NK-92 (cell line): ENCODE measurements around the gene ABRACL.
"Not testable (repeated sequence)": the region's sequence is repeated elsewhere in the genome, so short reads cannot be mapped to it uniquely, and the experiment has no call there.

Source experiments
- DNase-seq: peaks from one replicate; lab custom pipeline; 2025; ENCODE audit not compliant: unreplicated experiment; lab: John Stamatoyannopoulos, UW

ABRACL gene

DNA sequence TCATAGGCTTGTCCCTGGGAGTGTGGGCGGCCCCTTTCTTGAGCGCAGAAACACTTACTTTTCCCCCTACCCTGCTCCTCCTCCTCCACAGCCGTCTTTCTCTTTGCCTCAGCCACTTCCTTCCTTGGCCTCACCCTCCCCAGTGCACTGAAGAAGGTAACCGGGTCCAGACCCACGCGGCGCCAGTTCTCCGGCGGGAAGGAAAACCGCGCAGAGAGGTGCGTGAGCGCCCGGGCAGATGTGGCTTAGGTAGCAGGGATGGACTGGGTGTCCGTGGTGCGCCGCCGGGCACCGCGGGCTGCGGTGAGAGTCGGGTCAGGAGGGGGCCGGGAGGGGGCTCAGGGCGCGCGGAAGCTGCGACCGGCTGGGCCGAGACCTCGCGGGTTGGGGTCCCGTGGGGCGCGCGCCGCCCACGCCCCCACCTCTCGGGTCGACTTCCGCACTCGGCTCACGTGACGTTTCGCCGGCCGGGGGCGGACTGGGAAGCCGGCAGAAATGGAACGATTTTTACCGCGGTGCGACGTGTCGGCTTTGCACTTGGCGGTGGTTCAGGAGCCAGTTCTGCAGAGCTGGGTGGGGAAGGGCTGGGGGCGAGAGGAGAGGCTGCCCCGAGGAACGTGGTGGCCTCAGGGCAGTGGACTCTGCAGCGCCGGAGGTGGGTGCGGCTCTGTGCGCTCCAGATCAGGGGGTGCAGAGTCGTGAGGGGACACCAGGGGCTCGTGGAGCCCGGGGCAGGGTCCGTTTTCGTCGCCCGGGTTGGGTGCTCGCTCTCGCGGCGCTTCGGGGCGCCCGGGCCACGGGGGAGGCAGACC lies at the start of gene ABRACL:
Gene ABRACL (plus strand): TSS at position 88 of the 812 bp plus-strand sequence. CDS start 5,416 bp downstream, outside the sequence.
- no peak for DNase-seq

- DNase-seq = no peak
These were observed 49.2 kb upstream of the ABRACL start for GRCh38 chr6:138979365-138979764.

DNA sequence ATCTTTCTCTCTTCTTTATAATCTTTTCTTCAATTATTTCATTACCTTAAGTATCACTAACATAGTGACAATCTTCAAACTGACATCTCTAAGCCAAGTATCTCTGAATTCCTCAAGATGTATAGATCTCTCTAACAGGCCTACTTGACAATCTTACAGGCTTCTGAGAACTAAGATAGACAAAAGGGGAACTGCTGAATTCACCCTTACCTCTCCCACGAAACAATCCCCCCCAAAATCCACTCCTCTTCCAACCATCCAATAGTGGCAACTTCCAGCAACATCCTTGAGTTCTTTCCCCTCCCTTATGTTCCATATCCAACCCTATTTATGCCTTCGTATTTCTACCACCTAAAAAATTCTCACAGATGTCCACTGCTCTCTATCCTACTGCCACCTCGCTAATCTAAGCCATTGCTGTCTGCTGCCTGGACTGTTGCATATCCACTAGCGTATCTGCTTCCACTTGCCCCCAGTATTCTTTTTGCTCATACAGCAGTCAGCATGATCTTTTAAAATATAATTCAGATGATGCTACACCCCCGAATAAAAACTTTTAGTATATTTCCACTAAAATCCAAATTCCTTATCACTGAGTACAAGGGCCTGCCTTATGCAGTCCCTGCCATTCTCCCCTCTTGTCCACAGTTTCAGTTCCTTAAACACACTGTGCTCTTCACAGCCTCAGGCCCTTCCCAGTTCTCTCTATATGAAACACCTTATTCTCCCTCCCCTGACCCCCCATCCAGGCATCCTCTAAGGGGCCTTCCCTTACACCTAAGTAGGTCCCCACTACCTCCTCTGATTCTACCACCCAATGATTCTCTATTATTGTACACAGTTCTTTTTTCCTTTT lies 48.5 kb upstream of the ABRACL start:
- no peak for DNase-seq

DNA sequence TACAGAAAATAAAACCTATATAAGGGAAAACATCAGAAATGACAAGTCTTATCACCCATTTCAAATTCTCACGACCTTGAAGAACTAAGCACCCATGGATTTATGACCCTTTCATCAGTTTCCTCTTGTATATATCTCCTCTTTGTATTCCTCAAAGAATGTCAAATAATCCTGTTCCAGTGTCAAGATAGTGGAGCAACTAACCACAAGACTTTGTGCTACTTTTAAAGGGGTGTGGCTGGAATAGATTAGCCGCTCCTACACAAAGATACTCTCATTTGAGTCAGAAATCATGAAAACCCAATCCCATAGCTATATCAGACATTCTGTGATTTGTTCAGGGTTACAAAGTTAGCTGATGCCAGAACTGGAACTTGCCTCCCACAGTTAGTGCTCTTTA lies 47.1 kb upstream of the ABRACL start:
- DNase-seq = no peak

GRCh38 chr6:138986578-138986977 lies 42.0 kb upstream of the ABRACL start:
- no peak for DNase-seq

DNA sequence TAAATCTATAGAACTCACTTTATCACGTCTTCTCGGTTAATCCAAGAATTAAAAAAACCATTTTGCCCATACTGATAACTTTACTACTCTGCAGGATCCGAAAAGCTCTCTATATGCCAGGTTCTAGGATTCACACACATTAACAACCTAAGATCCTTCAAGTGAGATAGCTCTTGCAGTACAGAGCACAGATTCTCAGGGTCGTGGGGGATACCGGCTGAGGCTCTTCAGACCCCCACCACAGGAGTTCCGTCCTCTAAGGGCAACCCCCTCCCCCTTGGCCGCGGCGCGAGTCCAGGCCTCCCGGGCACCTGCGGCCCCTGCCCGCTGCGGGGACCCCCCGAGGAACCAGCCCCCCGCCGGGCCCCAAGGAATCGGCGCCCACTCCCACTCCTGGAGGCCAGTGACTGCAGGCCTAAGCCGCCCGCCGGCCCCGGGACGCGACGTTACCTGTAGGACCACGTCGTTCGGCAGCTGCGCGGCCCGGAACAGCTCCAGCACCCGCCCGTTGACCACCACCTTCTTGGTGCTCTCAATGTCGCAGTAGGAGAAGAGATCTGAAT lies 41.4 kb upstream of the ABRACL start:
- no peak for DNase-seq

GRCh38 chr6:138987643-138988468 lies 40.7 kb upstream of the ABRACL start, which contains the start of gene REPS1:
REPS1 (minus strand) TSS chr6:138988253; CDS start chr6:138987682, 571 bp downstream.
- peak; percentile 36 for DNase-seq

DNA sequence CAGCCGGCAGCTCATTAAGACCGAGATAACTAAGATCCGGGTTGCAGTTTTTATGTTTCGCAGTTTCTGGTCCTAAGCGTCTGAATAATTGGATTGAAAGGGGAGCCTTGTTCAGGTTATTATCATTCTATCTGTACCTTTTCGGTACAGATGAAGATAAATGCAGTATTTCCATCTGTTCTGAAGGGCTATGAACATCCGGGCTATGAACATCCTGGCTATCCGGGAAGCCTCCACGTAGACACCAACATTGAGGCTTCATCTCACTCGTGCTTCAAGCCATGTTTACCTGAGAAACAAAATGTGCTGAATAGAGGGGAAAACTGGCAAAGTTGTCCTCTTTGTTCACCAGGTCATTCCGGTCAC lies 40.1 kb upstream of the ABRACL start:
- no peak for DNase-seq

DNA sequence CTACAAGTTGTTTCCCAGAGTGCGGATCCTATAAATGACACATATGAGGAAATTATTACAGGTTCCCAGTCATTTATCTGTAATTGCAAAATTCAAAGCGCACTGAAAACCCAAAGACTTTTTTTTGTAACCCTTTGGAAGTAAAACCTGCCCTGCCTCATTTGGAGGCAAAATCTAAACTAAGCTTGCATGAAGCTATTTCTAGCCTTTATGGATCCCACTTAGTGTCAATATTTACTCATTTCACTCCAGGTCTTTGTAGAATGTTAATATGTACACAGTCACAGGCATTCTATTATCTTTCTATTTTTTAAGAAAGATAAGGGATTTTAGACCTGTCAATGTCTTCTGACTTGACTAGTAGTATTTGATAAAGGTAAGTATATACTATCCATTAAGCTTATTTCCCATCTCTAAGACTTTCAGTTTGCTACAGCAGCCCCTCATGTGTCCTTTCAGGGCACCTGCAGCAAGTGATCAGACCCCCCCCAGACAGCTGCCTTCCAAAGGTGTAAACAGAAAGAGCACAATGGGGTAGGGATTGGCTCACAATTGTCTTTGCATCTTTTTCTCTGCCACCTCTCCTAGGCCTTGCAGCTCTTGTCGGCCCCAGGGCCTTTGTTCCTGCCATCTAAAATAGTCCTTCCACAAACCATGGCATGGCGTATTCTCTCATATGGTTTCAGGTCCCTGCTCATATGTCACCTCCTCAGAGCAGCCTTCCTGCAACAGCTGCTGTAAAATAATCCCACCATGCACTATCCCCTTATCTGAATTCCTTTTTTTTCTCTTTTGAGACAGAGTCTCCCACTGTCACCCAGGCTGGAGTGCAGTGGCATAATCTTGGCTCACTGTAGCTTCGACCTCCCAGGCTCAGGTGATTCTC lies 39.2 kb upstream of the ABRACL start:
- DNase-seq = no peak

GRCh38 chr6:138991206-138991605 lies 37.3 kb upstream of the ABRACL start:
- DNase-seq = no peak

GRCh38 chr6:138992965-138993364 lies 35.6 kb upstream of the ABRACL start:
- not testable (repeated sequence) for DNase-seq

DNA sequence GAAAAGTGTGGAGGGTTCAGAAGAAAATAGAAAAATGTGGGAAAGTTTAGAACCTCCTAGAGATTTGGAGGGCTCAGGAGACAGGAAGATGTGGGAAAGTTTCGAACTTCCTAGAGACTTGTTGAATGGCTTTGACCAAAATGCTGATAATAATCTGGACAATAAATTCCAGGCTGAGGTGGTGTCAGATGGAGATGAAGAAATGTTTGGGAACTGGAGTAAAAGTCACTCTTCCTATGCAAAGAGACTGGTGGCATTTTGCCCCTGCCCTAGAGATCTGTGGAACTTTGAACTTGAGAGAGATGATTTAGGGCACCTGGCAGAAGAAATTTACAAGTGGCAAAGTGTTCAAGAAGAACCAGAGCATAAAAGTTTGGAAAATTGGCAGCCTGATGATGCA lies 35.1 kb upstream of the ABRACL start:
- DNase-seq = not testable (repeated sequence)

DNA sequence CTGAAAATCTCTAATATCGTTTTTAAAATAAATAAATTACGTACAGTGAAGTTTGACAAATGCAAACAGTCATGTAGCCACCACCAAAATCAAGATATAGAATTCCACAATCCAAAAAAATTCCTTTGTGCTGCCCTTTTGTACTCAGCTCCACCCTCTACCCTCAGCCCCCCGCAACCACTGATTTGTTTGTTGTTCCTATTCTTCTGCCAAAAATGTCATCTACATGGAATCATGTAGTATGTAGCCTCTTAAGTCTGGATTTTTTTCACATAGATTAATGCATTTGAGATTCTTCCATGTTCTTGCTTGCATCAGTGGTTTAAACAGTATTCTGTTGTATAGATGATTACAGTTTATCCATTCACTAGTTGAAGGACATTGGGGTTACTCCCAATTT lies 32.0 kb upstream of the ABRACL start:
- no peak for DNase-seq

GRCh38 chr6:138997136-138997535 lies 31.4 kb upstream of the ABRACL start:
- DNase-seq = no peak

DNA sequence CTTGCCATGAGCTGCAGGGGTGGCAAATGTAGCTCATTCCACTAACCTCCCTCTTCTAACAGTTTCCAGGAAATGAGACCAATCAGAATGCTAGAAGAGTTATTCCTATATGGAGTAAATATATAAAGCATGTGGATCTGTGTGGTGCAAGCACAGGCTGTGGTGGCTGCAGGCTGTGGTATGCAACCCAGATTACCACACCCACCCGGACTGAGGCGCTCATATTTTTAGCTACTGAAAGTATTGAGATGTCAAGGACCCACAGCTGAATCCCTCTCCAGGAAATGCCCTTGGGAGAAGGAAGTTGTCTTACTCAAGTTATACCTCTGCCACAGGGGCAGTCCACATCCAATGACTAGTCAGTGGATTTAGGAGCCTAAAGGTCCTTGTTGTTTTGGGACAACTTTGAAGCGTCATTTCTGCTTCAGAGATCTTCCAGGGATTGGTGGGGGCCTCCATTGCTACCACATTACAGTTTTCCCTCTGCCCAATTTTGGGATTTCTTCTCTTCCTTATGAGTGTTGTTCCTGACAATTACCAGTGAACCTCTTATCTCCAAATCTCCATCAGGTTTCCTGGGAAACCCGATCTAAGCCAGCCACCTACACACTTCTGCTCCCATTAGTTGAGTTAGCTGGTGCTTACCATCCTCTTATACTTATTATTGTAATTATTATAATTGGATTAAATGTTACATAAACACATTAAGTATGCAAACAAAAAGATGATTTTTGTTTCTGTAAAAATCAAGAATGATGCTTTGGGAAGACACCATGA lies 28.4 kb upstream of the ABRACL start:
- no peak for DNase-seq

GRCh38 chr6:139003751-139004150 lies 24.8 kb upstream of the ABRACL start:
- DNase-seq = no peak

DNA sequence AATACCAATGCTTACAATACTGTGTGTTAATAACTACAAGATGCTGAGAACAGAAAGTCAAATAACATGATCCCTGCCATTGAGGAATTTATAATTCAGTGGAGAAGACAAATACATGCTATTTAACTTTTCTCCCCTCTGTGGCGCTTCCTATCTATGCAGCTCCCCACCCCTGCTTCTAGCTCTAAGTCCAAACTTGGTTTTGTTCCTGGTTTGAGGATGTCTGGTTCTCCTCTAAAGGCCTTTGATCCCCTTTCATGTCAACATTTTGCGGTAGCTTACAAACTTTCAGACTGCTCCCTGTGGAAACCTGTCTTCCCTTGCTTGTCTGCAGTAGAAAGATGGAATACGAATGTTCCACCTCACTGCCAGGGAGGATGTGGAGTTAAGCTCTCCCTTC lies 22.1 kb upstream of the ABRACL start:
- no peak for DNase-seq

GRCh38 chr6:139007428-139007827 lies 21.1 kb upstream of the ABRACL start:
- DNase-seq = no peak

GRCh38 chr6:139008117-139008516 lies 20.4 kb upstream of the ABRACL start:
- DNase-seq = no peak
